ENCODE data around the gene CGB7.

DNA sequence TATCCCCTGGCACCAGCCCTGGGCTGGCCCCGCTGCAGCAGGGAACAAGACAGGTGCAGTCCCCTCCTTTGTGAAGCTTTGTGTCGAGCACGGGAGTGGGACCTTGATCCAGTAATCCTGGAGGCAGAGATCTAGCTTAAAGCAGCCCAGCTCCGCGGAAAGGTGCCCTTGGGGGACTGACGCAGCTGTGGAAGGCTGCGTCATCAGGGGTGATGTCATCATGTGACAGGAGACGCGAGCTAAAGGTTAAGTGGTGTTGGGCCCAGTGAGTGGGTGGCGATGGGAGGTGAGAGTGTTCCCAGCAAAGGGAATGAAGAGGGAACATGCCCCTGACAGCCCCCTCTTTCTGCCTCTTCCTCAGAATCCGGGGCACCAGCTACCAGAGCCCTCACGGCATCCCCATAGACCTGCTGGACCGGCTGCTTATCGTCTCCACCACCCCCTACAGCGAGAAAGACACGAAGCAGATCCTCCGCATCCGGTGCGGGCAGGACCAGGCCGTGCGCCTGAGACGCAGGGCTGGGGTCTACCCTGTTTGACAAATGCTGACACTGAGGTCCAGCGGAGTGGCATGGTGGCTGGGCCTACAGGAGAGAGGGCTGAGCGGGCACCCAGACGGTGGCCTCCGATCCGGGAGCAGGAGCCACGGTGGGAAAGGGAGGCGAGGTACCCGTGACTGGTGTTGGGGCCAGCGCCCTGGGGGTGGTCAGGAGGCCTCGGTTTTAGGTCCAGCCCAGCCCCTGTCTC lies 43.3 kb downstream of the CGB7 start:
- TF ChIP-seq POLR2A (IDR thresholded peaks at IDR 0.05), result no peak
- TF ChIP-seq, protein P1, sequence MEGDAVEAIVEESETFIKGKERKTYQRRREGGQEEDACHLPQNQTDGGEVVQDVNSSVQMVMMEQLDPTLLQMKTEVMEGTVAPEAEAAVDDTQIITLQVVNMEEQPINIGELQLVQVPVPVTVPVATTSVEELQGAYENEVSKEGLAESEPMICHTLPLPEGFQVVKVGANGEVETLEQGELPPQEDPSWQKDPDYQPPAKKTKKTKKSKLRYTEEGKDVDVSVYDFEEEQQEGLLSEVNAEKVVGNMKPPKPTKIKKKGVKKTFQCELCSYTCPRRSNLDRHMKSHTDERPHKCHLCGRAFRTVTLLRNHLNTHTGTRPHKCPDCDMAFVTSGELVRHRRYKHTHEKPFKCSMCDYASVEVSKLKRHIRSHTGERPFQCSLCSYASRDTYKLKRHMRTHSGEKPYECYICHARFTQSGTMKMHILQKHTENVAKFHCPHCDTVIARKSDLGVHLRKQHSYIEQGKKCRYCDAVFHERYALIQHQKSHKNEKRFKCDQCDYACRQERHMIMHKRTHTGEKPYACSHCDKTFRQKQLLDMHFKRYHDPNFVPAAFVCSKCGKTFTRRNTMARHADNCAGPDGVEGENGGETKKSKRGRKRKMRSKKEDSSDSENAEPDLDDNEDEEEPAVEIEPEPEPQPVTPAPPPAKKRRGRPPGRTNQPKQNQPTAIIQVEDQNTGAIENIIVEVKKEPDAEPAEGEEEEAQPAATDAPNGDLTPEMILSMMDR (IDR thresholded peaks at IDR 0.05), result no peak
